Breast epithelium (tissue), 4 donors: ENCODE data around the gene KTI12. TPM values are rescaled to one million over a fixed set of nuclear protein-coding genes. Genes with fewer than 3 reads are reported as not detected.
"Not testable (repeated sequence)": the region's sequence is repeated elsewhere in the genome, so short reads cannot be mapped to it uniquely, and the experiment has no call there.

ENCODE experiments used
- DNase-seq, 2 donors: peaks; one replicate each; pipeline ENCODE4 v3.0.0-alpha.2; 2019; ENCODE audit warnings: low spot score in 2 of 2
- H3K27ac ChIP-seq, 2 donors: fragments of 200-600 bp; sonication (generic) in 1 of 2; one replicate each; pipeline ENCODE4 v1.5.1; 2016 to 2019; ENCODE audit warnings: mild to moderate bottlenecking in 1 of 2
- H3K27me3 ChIP-seq, 2 donors: fragments of 200-600 bp; sonication (generic) in 1 of 2; one replicate each; pipeline versions ENCODE4 v1.5.1 to v1.6.0; 2017 to 2019; ENCODE audit warnings: control low read depth in 1 of 2, mild to moderate bottlenecking in 1 of 2
- H3K36me3 ChIP-seq: fragments of 200-600 bp; one replicate; pipeline ENCODE4 v1.5.1; 2019
- H3K4me1 ChIP-seq, 2 donors: fragments of 200-600 bp; sonication (generic); one replicate each; pipeline ENCODE4 v1.5.1; 2016 to 2019; ENCODE audit warnings: control low read depth in 1 of 2
- H3K4me3 ChIP-seq, 3 donors: fragments of 200-600 bp; sonication (generic); 1 replicate in 2 of 3; 2 replicates in 1 of 3; pipeline ENCODE4 v1.5.1; 2016 to 2019; ENCODE audit warnings: mild to moderate bottlenecking in 3 of 3, moderate library complexity in 2 of 3
- H3K9me3 ChIP-seq, 2 donors: fragments of 200-600 bp; sonication (generic) in 1 of 2; one replicate each; pipeline ENCODE4 v1.5.1; 2016 to 2019; ENCODE audit warnings: control low read depth in 1 of 2
- CTCF ChIP-seq, 3 donors: fragments of 450-650 bp; IDR thresholded peaks; one replicate each; pipeline ENCODE4 v1.5.1; 2016 to 2017; ENCODE audit warnings: antibody characterized with exemption in 3 of 3, mild to moderate bottlenecking in 3 of 3, moderate library complexity in 3 of 3
- POLR2A ChIP-seq: fragments of 450-650 bp; IDR thresholded peaks from one replicate; pipeline ENCODE4 v1.6.1; 2016; ENCODE audit warnings: antibody characterized with exemption, mild to moderate bottlenecking, moderate library complexity
- POLR2AphosphoS5 ChIP-seq, 3 donors: sonication (generic); formaldehyde crosslinking; IDR thresholded peaks; one replicate each; pipeline ENCODE4 v1.6.1; 2017; ENCODE audit warnings: antibody characterized with exemption in 3 of 3
- intact Hi-C: fragments of 100-400 bp; cut with DNase I; formaldehyde crosslinking; loops from one replicate; pipeline ENCODE4 v1.15.1; 2023; ENCODE audit warnings: low total_unique reads
- total RNA-seq, 3 donors: library from RNA; depleted of rRNA; stranded (reverse); fragments of >200 nt; gene quantifications; one replicate each; pipeline ENCODE4 v1.1.0, GENCODE V29; 2016

Gene KTI12
- total RNA-seq, 3 donors from 2014 or later = 4.4 to 13.6 (median 7.9) TPM

DNA sequence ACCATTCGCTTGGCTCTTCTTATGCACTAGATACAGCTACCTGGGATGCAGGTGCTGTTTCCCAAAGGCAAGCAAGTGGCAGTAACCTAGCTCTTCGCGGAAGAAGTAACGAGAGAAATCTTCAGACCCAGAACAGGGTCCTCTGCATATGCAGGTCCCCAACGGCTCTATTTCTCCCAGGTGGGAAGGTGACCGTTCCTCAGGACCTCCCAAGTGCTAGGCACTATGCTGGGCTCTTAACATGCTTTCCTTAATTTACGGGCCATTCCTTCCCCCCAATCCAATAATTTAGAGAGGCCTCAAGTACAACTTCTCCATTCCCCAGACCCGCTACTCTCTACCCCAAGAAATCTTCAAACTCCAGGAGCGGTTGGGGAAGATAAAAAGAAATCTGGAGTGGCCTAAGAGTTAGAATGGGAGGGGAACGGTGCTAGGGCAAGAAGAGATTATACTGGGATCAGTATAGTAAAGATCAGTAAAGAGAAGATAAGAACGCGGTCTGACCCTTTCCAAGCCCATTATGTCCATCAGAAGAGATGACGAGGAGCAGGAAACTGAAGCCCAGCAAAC is 21.0 kb upstream of the KTI12 start:
- DNase-seq = no peak
- Histone ChIP-seq H3K9me3 (no peaks in the 10 kb centered on the region), H3K4me1 (peaks cover 4 to 17% of the 10 kb centered on the region in 2 donors), H3K27ac (peak overlapping the region; percentile 90 to 95), H3K27me3 (no peaks in the 10 kb centered on the region), H3K4me3 (peak overlapping the region; percentile 87 to 96 (median 89)), H3K36me3 (no peaks in the 10 kb centered on the region)
- intact Hi-C loops = no loop called here
- TF ChIP-seq POLR2A = no peak
- no peak for TF ChIP-seq POLR2AphosphoS5 (IDR thresholded peaks at IDR 0.05)
- no peak for TF ChIP-seq CTCF (IDR thresholded peaks at IDR 0.05)

DNA sequence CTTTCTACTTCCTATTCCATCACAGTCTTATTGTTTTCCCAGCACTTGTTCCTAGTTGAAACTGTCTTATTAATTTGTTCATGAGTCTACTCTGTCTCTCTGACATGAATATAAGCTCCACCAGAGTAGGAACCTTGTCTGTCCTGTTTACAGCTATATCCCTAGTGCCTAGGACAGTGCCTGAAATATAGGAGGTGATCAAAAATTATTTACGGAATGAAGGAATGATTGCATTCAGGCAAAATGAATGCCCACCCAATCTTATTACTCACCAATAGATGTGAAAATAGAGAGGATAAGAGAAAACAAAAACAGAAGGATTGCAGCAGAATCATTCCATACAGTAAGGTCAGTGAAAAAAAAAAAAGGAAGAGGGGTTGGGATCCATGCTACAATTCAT is 20.3 kb upstream of the KTI12 start:
- Histone ChIP-seq H3K4me1 (peaks cover 4 to 17% of the 10 kb centered on the region in 2 donors), H3K27ac (no peak overlapping the region), H3K4me3 (peak overlapping the region in 1 of 3 donors; percentile 87), H3K9me3 (no peaks in the 10 kb centered on the region), H3K36me3 (no peaks in the 10 kb centered on the region), H3K27me3 (no peaks in the 10 kb centered on the region)
- TF ChIP-seq CTCF (IDR thresholded peaks at IDR 0.05) = no peak
- DNase-seq = no peak
- intact Hi-C loops = no loop called here

- H3K36me3 ChIP-seq, H3K27me3 ChIP-seq, H3K9me3 ChIP-seq, intact Hi-C loops, H3K27ac ChIP-seq, DNase-seq, H3K4me3 ChIP-seq, H3K4me1 ChIP-seq: not testable (repeated sequence)
Observed at GRCh38 chr1:52049337-52049736, 15.7 kb upstream of the KTI12 start.

GRCh38 chr1:52045666-52046195 is 12.1 kb upstream of the KTI12 start:
- H3K9me3 ChIP-seq, H3K4me3 ChIP-seq, H3K27ac ChIP-seq, H3K4me1 ChIP-seq, DNase-seq, intact Hi-C loops, H3K36me3 ChIP-seq, H3K27me3 ChIP-seq: not testable (repeated sequence)

DNA sequence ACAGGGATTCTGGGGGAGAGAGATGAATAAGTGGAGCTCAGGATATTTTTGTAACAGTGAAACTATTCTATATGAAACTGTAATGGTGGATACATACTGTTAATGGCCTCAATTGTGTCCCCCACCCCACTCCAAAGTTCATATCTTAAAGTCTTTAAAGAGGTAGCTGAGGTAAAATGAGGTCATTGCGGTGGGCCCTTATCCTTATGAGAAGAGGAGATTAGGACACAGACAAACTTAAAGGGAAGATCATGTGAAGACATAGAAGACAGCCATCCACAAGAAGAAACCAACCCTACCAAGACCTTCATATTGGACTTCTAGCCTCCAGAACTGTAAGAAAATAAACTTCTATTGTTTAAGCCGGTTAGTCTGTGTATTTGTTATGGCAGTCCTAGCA is 11.6 kb upstream of the KTI12 start:
- Histone ChIP-seq H3K27ac (no peak overlapping the region), H3K4me1 (no peaks in the 10 kb centered on the region), H3K36me3 (no peaks in the 10 kb centered on the region), H3K4me3 (no peak overlapping the region), H3K27me3 (no peaks in the 10 kb centered on the region), H3K9me3 (no peaks in the 10 kb centered on the region)
- no peak for DNase-seq
- intact Hi-C loops = no loop called here
- no peak for TF ChIP-seq POLR2AphosphoS5 (IDR thresholded peaks at IDR 0.05)
- TF ChIP-seq CTCF (IDR thresholded peaks at IDR 0.05) = no peak
- TF ChIP-seq POLR2A = no peak

DNA sequence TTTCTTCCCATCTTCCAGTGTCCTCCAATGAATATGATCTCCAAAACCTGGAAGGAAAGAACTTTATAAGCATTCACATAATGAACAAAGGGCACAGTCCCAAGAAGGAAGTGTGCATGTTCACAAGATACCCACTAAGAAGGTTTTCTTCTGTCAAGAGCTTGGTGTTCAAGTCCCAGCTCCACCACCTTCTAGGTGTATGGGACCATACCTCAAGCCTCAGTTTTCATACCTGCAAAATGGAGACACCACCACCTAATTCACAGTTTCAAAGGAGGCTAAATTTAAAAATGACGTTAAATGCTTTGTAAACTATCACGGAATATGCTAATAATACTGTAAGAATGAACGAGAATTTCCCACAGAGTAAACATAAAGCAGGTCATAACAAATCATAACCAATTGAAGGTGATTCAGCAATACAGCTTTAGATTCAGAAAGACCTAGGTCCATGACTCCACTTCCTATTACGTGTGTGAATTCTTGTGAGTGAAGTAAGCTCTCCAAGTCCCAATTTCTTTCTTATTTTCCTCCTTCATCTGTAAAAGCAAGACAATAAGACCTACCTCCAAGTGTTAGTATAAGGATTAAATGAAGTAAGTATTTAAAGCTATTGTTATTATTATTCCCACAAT is 8.1 kb upstream of the KTI12 start:
- no peaks in the 10 kb centered on the region for H3K27me3 ChIP-seq
- TF ChIP-seq POLR2AphosphoS5 (IDR thresholded peaks at IDR 0.05) = no peak
- no peak for TF ChIP-seq CTCF (IDR thresholded peaks at IDR 0.05)
- TF ChIP-seq POLR2A = no peak
- intact Hi-C loops = no loop called here
- no peak overlapping the region for H3K27ac ChIP-seq
- DNase-seq = no peak
- no peaks in the 10 kb centered on the region for H3K36me3 ChIP-seq
- no peaks in the 10 kb centered on the region for H3K9me3 ChIP-seq
- H3K4me1 ChIP-seq = no peaks in the 10 kb centered on the region
- H3K4me3 ChIP-seq = no peak overlapping the region
